HG03571 (cell line): ENCODE results near the gene DSCAM.

Experiments used
- ATAC-seq: cut with Tn5 transposase; IDR thresholded peaks from one replicate; pipeline ENCODE4 v1.9.1; 2021; ENCODE audit not compliant: unreplicated experiment

The DSCAM gene

GRCh38 chr21:40783404-40783803 is 63.6 kb downstream of the DSCAM start:
- no peak for ATAC-seq

DNA sequence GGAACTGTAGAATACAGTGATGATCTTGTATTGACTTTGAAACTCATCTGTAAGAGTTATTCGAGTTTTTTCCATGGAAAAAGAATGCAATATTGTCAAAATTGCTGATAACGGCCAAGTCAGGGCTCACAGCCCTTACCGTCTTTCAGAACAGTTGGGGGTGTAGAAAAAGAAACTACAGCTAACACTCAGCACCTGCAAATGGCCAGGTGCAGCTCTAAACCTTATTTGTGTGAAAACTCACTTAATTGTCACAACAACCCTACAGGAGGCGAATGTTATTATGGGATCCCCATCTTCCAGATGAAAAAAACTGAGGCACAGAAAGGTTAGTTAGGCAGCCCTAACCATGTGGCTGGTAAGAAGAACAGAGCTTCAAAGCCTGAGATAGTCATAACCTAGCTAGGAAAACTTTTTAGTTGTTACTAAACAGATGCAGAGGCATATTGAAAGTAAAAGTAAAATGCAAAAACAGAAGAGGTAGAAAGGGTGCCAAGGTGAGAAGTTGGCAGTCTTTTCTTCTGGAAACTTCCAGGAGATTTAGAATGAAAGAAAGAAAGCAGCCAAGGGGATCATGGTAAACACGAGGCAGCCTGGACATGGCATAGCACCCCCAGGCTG is 76.4 kb downstream of the DSCAM start:
- no peak for ATAC-seq

GRCh38 chr21:40769231-40769630 is 77.7 kb downstream of the DSCAM start:
- no peak for ATAC-seq

- ATAC-seq, result no peak
These were observed 78.9 kb downstream of the DSCAM start for GRCh38 chr21:40768056-40768455.

DNA sequence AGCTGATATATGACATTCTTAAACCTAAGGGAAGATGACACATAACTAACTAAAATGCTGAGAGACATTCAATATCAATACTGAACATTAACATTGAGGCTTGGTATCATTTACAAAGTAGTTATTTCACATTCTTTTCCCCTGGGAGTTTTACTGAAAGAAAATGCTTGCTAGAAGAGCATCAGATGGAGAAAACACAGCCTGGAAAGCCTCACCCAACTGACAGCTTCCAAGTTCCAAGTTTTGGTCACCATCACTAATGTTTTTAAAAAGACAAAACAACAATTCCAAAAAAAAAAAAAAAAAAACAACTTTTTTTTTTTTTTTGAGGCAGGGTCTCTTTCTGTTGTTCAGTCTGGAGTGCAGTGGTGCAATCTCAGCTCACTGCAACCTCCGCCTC is 80.6 kb downstream of the DSCAM start:
- no peak for ATAC-seq

- ATAC-seq, result no peak
These were observed 81.1 kb downstream of the DSCAM start for GRCh38 chr21:40765811-40766210.

- ATAC-seq, result no peak
These were observed 86.1 kb downstream of the DSCAM start for GRCh38 chr21:40760821-40761220.

- no peak for ATAC-seq
These were observed 87.9 kb downstream of the DSCAM start for GRCh38 chr21:40759061-40759460.

GRCh38 chr21:40757366-40757765 is 89.6 kb downstream of the DSCAM start:
- no peak for ATAC-seq

DNA sequence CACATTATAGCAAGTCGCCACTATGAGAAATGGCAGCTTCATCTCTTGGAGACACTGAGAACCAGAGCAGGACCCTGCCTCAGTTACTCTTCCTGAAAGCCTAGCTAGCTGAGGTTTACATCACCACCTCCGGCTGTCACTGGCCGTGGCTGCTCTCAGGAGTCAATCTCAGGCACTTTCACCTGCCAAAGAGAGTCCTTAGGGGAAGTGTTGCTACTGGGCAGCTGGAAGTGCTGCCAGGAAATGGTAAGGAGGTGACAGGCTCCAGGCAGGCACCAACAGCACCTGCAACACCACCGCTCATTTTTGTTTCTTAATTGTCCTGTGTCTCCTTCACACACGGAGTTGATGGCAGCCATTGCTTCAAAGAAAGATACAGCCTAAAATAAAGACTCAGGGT is 92.5 kb downstream of the DSCAM start:
- no peak for ATAC-seq

GRCh38 chr21:40753756-40754155 is 93.2 kb downstream of the DSCAM start:
- no peak for ATAC-seq

GRCh38 chr21:40752125-40752524 is 94.8 kb downstream of the DSCAM start:
- no peak for ATAC-seq

GRCh38 chr21:40751221-40751620 is 95.7 kb downstream of the DSCAM start:
- ATAC-seq, result no peak

DNA sequence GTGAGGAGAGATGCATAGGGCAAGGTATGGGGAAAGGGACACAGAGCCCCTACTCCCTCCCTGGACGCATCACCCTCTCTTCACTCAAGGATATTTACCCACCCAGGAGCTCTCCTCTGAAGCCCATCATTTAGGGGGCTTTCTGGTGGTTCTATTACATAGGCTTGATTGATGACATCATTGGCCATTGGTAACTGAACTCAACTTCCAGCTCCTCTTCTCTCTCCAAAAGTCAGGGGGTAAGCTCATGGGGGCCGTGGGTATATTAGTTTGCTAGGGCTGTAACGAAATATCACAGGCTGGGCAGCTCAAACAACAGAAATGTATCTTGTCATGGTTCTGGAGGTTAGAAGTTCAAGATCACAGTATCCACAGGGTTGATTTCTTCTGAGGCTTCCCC is 110.8 kb downstream of the DSCAM start:
- ATAC-seq, result no peak

DNA sequence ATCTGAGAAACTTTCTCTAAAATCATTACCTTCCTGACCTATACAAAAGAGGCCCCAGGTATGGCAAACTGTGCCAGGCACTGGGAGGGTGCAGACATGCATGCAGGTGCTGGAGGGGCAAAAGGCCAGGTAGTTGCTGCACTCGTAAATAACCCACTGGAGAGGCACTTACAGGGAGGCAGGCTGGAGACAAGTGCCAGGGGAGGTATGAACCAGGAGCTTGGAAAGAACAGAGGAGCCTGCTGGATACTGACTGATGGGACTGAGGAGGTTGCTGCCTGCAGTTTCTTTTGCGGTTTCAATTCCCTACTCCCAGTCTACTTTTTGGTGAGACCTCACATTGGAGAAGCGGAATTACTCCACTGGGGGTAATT is 113.9 kb downstream of the DSCAM start:
- no peak for ATAC-seq

DNA sequence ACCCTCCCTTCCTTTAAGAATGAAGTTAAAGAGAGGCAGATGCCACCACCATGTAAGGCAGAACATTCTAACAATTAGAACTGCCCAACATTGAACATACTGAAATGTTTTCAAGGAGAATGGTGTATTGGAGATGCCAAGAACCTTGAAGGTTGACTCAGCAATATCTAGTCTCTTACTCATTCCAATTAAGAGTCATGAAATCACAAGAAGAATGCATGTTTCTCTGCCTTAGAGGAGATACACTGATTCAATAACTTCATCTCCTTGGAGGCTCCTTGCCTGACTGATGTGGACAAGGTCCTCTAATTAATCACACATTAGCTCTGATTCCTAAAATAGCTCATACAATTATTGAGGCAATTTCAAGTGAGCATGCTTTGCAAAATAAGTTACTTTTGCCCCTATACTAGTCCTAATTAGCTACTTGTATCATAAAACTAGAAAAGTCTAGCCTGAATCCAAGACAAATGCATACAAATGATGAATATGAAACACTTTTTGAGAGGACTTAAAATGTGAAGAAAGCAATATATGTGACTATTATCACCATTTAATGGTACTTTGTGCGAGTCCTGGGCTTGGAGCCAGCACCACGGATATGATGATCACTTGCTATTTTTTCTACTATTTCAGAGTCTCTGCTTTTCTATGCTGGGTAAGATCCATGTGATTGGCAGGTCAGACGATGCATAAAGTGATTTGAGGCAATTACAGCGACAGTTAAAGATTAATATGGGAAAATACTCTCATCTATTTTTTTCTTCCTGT is 114.5 kb downstream of the DSCAM start:
- ATAC-seq, result no peak

GRCh38 chr21:40731206-40731605 is 115.8 kb downstream of the DSCAM start:
- no peak for ATAC-seq

DNA sequence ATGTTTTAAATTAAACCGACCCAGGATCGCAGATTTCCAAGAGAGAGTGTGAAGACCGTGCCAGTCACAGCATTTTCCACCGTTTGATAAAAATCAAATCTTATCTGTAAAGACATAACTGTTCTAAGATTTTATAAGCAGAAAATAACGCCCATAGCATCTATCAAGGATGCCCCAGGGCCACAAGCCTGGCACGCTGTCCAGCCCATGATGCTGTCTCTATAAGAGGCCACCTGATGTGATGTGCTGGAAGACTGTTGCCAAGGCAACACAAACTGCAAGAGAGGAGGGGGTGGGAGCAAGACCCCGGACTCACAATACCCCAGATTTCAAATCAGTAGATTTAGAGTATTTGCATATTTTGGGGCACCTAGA is 116.5 kb downstream of the DSCAM start:
- no peak for ATAC-seq

- no peak for ATAC-seq
These were observed 117.1 kb downstream of the DSCAM start for GRCh38 chr21:40729761-40730425.

DNA sequence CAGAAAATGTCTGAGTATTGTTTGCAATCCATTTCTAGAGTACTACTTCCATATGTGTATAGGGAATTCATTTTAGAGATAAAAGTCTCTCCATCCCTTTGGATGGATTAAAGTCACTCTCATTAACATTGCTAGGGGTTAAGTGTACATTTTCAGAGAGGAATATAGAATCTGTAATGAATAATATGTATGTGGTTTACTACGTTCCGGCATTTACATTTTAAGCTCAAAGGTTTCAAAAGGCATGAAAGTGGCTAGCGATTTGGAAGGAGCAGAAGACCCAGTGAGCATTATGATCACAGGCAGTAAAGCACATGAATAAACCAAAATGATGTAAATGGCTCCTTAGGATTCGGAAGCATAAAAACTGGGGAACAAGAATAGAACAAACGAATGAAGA is 123.0 kb downstream of the DSCAM start:
- no peak for ATAC-seq

- ATAC-seq, result no peak
These were observed 123.6 kb downstream of the DSCAM start for GRCh38 chr21:40723317-40723716.

DNA sequence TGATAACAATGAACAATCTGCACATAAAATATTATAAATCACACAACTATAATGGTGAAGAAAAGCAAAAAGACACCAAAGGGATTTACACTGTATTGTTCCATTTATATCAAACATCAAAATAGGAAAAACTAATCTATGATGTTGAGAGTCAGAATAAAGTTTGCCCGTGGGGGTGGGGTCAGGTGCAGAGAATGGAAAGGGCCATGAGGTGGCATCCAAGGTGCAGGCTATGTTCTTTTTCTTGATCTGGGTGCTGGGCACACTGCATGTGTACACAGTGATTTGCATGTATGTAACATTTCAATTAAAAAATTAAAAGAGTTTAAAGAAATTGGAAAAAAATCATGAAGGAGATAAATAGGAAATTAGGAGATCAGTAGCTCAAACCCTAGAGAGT is 127.3 kb downstream of the DSCAM start:
- no peak for ATAC-seq
